GM18520 (cell line): ENCODE data around the gene CSMD2.

Experiments used
- ATAC-seq: cut with Tn5 transposase; IDR thresholded peaks from one replicate; pipeline ENCODE4 v1.9.1; 2021; ENCODE audit not compliant: unreplicated experiment

CSMD2 gene

DNA sequence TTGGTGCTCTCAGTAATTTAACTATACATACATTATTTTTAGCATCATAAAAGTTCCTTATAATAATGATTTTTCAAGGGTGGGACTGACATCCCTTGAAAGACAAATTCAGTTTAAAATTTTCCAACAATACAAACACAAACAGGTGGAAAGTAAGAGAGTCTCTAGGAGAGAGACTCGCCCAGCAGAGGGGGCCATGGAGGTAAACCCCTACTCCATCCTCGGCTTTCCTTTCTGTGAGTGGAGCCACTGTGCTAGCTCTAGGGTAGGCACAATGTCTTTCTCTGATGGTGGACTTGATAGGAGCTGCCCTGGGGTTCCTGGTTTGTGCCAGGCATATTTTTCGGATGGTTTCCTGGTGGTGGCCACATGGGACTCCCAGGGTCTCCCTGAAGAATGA lies 8.3 kb downstream of the CSMD2 start:
- no peak for ATAC-seq

GRCh38 chr1:34155860-34156259 lies 9.2 kb downstream of the CSMD2 start:
- ATAC-seq, result no peak

- no peak for ATAC-seq
Measured at GRCh38 chr1:34153246-34153645, 11.8 kb downstream of the CSMD2 start.

- ATAC-seq, result no peak
Measured at GRCh38 chr1:34149501-34149900, 15.5 kb downstream of the CSMD2 start.

GRCh38 chr1:34147301-34147700 lies 17.7 kb downstream of the CSMD2 start:
- no peak for ATAC-seq

DNA sequence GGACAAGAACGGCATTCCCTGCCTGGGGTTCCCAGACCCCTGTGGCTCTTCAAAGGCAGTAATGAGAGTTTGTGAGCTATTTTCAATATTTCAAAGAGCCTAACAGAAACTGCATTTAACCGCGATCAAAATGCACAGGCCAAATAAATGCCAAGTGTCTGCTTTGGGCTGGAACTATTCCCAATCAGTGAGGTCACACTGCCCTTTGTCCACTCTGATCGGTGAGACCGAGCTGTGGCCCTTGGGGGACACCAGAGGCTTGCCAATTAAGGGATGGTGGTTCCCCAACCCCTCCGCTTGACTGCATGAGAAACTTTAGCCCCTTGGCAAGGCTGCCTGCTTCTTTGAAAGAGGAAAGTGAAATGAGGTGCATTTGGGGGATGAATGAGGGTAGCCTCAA lies 20.3 kb downstream of the CSMD2 start:
- ATAC-seq, result no peak

- ATAC-seq, result no peak
Measured at GRCh38 chr1:34143975-34144374, 21.1 kb downstream of the CSMD2 start.

GRCh38 chr1:34140011-34140676 lies 24.9 kb downstream of the CSMD2 start:
- ATAC-seq, result no peak

GRCh38 chr1:34137411-34137810 lies 27.6 kb downstream of the CSMD2 start:
- no peak for ATAC-seq

GRCh38 chr1:34132161-34132420 lies 32.9 kb downstream of the CSMD2 start:
- no peak for ATAC-seq

DNA sequence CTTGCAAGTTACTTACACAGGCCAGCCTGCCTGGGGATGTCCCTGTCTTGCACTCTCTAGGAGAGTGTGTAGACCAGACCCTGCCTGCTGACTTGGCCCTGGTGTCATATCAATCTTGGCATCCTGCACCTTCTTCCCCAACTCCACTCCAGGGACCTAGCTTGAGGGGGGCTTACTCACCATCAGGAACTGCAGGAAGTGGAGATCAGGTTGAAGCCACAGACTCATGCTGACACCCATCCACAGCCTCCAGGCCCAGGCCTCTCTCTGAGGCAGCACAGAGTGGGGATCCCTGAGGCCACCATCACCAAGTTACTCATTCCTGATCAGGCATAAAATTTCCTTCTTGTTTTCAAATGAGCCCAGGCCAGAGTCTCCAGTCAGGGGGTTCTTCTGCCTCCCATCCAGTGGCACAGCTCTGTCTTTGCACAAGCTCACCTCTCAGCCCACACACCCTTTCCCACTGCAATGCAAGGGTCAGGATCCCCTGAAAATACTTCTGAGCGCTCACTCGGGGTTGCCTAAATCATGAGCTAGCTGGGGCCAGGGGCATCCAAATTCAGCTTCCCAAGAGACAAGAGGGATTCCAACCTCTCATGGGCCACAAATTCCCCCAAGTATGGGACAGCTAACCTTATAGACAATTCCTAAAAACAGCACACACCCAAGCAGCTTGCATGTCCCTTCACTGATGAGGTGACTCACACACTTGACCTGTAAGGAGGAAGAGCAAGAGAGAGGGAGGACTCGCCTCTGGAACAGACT lies 33.5 kb downstream of the CSMD2 start:
- ATAC-seq, result no peak

DNA sequence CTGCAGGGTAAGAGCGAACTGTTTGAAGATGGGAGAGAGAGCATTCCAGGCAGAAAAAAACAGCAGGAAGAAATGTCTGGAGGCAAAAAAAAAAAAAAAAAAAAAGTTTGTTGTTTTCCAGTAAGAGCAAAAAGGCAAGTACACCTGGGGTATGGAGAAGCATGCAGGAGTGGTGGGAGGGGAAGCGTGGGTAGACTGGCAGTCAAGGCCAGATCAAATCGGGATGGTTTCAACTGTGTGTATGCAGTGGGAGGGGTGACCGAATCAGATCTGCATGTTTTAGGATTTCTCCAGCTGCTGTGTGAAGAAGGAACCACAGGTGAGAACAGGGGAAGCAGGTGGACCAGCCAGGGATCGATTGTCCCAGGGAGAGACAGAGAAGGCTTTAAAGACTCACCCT lies 34.7 kb downstream of the CSMD2 start:
- no peak for ATAC-seq

GRCh38 chr1:34129630-34130029 lies 35.4 kb downstream of the CSMD2 start:
- no peak for ATAC-seq

DNA sequence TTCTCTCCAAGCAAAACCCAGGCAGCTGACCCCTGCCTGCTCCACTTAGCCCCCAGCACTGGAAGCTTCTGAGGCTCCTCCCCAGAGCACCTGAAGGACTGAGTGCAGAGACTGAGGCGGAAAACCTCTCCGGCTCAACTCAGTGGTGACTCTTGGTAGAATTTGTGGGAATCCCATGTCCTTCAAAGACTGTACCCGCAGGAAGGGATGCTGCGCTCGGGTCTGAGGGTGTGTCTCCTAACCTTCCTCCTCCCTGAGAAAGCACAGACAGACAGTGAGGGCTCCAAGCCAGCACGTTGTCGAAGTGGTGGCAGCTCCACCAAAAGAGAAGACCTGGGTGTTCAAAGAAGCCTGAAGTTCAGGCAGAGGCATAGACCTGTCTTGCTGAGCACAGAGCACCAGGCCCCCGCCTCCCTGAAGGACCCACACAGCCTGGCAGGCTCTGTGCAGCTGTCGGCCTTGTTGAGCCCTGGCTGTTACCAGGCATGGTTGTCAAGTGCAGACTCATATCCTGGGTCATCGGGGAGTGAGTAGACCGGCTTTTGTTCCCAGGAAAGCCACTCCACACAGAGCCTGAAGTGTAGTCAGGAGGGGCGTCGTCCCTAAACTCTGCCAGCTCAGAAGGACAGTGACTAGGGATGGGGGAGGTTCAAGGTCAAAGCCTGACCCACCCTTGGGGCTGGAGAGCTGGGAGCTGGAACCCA lies 36.7 kb downstream of the CSMD2 start:
- no peak for ATAC-seq

DNA sequence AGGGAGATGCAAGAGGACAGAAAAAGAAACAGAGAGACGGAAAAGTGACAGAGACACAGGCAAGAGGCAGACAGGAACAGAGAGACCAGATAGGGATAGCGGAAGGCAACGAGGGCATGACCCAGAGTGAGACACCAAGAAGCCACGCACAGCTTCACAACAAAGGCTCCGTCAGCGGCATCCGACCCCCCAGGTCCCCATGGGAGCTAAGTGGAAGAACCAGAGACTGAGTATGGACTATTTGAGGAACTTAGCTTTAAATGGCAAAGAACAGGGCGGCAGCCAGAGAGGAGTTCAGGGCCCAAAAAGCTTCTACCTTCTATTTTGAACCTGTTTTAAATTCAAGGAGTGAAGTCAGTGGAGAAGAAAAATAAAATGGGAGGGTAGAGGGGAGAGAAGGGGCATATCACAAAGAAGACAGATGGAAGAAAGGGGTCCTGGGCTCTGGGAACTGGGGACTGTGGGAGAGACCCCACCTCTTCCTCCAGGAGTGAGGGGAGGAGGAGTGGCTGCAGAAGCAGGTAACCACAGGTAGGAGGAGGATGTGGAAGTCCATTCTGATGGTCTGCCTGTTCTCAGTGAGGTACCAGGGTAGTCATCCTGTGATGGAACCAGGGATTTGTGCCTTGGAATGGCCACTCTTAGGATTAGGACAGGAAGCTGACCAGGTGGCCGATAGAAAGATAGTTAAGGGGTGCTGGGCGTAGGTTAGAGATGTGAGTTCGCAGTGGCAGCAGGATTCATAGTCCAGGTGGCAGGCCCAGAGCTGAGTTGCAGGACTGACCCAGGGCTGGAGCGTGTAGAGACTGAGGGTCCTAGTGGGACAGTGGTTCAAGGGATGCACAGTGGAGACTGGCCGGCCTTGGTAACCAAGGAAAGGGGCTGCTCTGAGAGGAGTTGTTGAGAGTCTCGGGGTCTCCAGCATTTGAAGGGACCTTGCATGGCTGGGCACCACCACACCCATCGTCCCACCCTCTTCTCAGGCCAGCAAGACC lies 37.7 kb downstream of the CSMD2 start:
- ATAC-seq, result no peak

DNA sequence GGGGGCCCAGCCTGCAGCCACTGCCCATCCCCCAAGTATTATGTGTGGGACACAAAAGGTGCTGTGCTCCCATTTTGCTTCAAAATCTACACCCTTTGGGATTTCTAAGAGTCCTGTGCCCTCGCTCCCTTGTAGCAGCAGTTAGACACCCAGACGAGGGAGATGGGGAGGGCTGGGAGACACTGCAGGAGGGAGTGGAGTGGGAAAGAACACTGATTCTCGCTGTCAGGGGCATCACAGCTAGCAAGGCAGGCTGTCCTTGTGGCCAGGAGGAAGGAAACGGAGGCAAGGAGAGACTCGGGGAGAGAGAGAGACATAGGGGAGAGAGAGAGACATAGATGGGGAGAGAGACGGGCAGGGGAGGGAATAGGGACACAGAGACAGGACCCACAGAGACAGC lies 38.5 kb downstream of the CSMD2 start:
- no peak for ATAC-seq

DNA sequence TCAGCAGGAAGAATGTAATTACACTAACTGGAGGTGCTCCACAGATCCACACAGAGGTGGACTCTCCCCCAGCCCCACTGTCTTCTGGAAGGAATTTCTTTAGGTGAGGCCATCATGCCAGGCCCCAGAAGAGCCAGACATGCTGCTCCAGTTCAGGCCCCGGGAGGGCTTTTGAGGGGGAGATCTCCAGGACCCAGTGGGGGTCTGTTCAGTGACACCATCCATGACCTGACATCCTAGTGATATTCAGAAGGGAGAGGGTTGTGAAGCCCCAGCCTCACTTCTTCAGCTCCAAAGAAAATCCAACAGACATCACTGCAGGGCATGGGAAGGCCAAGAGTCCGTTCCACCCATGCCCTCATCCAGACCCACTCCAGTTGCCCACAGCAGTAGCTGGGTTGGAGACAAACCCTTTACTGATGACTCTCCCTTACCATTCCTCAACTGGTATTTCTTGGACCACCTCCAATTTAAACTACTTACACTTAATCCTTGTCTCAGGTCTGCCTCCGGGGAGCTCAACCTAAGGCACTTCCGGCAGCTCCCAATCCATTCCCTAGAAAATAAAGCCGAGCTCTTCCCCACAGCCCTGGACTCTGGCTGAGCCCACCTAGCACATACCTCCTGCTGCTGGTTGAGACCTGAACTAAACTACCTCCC lies 39.2 kb downstream of the CSMD2 start:
- ATAC-seq, result no peak

- ATAC-seq, result no peak
Measured at GRCh38 chr1:34122080-34122932, 42.7 kb downstream of the CSMD2 start.

DNA sequence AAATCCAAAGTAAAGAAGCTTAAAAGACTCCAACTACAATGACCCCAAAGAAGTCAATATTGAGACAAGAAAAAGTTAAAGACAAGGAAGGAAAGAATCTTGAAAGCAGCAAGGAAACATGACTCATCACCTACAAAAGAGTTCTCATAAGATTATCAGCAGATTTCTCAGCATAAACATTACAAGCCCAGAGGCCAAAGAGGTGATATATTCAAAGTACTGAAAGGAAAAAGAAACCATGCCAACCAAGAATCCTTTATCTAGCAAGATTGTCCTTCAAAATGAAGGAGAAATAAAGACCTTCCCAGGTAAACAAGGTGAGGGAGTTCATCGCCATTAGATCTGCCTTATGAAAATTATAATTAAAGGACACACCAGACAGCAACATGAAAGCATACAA lies 49.8 kb downstream of the CSMD2 start:
- no peak for ATAC-seq

DNA sequence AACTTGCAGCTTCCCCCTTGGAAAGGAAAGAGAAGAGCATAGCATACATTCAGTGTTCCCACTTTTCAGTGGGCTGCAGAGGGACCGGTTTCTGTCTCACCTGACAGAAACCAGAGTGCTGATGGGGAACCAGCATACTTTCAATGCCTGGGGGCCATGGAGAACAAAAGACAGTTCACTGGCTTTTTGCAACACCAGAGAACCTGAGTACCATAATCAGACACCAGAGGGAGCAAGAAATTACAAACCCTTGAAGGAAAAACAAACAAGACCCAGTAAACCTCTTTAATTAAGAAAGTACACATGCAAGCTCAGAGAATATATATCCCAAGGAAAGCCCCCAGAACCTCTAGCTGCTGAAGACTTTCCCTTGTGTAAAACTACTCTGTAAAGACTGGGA lies 51.1 kb downstream of the CSMD2 start:
- ATAC-seq, result no peak
